Progenitor cell of endocrine pancreas (in vitro differentiated cells): ENCODE measurements around the gene NEUROD2. TPM values are rescaled to one million over a fixed set of nuclear protein-coding genes. Genes with fewer than 3 reads are reported as not detected.
A peak's percentile ranks its signal among the peaks of the same experiment; 100 is the strongest.

ENCODE experiments used
- DNase-seq: peaks from one replicate; pipeline ENCODE4 v3.0.0; 2021; ENCODE audit warnings: low spot score; ENCODE audit not compliant: unreplicated experiment
- H3K27ac Mint-ChIP-seq: 2 replicates; pipeline ENCODE4 v1.8.0; 2021; ENCODE audit warnings: mild to moderate bottlenecking, moderate library complexity, mixed read lengths
- H3K27me3 Mint-ChIP-seq: 2 replicates; pipeline ENCODE4 v1.8.0; 2021; ENCODE audit warnings: mixed read lengths
- H3K36me3 Mint-ChIP-seq: 2 replicates; pipeline ENCODE4 v1.8.0; 2022; ENCODE audit warnings: mixed read lengths; ENCODE audit not compliant: insufficient read depth
- H3K4me1 Mint-ChIP-seq: 2 replicates; pipeline ENCODE4 v1.8.0; 2021; ENCODE audit warnings: low read depth, mixed read lengths
- H3K4me3 Mint-ChIP-seq: 2 replicates; pipeline ENCODE4 v1.8.0; 2021; ENCODE audit warnings: low read depth, mild to moderate bottlenecking, moderate library complexity, mixed read lengths
- H3K9me3 Mint-ChIP-seq: 2 replicates; pipeline ENCODE4 v1.8.0; 2021; ENCODE audit warnings: low read depth, mixed read lengths
- total RNA-seq: library from RNA; stranded (reverse); gene quantifications from 2 replicates; pipeline ENCODE4 v1.2.1, GENCODE V29; 2021
- TF ChIP-seq, protein P1 (sequence below): fragments of 200-600 bp; sonication (generic); IDR thresholded peaks from one replicate; pipeline ENCODE4 v1.5.0; 2021; ENCODE audit warnings: antibody characterized with exemption, mild to moderate bottlenecking; ENCODE audit not compliant: unreplicated experiment

NEUROD2 gene
- total RNA-seq, 1 donor from 2014 or later = not detected

DNA sequence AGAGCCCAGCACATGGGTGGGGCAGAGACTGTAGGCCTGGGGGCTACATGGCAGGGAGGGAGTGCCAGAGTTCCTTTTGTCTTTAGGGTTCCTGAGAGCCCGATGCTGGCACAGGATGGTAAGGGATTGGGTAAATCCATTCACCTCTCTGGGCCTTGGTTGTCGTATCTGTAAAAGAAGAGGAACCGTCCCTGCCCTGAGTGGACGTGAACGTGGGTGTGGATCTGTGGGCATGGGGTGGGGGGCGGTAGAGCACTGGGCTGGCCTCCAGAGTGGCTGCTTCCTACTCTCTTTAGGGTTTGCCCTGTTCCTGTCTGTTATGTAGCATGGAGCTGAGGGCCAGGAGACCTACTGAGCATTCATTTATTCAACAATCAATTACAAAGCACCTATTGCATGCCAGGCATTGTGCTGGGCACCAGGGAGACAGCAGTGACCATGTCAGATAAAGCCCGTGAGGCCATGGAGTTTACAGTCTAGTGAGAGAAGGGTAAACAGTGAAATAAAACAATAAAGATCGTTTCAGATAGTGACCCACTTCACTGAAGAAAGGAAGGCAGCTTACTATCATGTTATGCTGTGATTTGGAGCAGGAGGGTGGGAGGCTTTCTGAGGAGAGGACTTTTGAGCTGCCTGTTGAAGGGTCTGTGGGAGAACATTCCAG lies 44.3 kb upstream of the NEUROD2 start:
- Mint-ChIP-seq H3K9me3 (no peaks in the 10 kb centered on the region), H3K27ac (peak overlapping the region; percentile 67), H3K27me3 (no peaks in the 10 kb centered on the region), H3K4me3 (peak overlapping the region; percentile 0), H3K4me1 (peaks cover 21% of the 10 kb centered on the region), H3K36me3 (peaks cover 2% of the 10 kb centered on the region)
- DNase-seq = no peak
- TF ChIP-seq, protein P1, sequence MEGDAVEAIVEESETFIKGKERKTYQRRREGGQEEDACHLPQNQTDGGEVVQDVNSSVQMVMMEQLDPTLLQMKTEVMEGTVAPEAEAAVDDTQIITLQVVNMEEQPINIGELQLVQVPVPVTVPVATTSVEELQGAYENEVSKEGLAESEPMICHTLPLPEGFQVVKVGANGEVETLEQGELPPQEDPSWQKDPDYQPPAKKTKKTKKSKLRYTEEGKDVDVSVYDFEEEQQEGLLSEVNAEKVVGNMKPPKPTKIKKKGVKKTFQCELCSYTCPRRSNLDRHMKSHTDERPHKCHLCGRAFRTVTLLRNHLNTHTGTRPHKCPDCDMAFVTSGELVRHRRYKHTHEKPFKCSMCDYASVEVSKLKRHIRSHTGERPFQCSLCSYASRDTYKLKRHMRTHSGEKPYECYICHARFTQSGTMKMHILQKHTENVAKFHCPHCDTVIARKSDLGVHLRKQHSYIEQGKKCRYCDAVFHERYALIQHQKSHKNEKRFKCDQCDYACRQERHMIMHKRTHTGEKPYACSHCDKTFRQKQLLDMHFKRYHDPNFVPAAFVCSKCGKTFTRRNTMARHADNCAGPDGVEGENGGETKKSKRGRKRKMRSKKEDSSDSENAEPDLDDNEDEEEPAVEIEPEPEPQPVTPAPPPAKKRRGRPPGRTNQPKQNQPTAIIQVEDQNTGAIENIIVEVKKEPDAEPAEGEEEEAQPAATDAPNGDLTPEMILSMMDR = no peak

DNA sequence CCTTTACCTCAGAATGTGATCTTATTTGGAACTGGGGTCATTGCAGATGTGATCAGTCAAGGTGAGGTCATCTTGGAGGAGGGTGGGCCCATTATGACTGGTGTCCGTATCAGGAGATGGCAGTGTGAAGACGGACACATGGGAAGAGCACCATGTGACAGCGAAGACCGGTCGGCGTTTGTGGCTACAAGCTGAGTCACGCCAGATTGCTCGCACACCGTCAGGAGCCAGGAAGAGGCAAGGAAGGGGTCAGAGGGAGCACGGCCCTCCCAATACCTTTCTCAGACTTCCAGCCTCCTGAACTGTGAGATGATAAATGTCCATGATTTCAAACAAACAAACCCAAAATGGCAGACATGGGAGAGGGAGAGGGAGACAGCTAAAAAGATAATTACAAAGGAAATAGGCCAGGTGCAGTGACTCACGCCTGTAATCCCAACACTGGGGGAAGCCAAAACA lies 42.4 kb upstream of the NEUROD2 start:
- no peaks in the 10 kb centered on the region for H3K9me3 Mint-ChIP-seq
- H3K4me3 Mint-ChIP-seq = no peak overlapping the region
- H3K4me1 Mint-ChIP-seq = peaks cover 21% of the 10 kb centered on the region
- H3K36me3 Mint-ChIP-seq = peaks cover 2% of the 10 kb centered on the region
- no peaks in the 10 kb centered on the region for H3K27me3 Mint-ChIP-seq
- peak overlapping the region; percentile 39 for H3K27ac Mint-ChIP-seq
- DNase-seq = no peak
- TF ChIP-seq, protein P1 = no peak

DNA sequence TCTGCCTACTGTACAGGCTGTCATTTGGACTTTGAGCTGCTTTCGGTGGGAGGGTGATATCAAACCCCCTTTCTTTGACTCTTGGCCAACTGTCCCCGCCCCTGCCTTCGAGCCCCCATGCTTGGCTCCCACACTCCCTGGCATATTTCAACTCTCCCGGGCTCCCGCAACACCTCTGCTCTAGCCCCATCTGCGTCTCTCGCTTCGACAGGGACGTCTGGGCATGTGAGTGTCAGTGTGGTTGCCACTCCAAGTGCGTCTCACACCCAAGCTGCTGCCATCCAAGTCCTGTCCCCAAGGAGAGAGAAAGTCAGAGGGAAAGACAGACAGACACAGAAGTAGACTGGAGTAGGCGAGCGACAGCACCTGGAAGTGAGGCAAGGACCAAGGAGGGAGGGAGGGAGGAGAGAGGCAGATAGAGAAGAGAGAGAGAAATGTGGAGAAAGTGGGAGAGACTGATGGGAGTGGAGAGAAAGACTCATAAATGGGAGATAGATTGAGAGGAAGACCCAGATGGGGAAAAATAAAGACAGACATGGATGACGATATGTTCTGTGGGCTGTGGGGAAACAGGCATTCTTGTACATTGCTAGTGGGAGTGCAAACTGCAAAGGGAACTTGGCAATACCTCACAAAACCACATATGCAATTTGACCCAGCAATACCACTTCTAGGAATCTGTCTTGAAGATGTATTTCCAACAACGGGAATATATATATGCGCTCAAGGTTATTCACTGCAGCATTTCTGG lies 41.1 kb upstream of the NEUROD2 start:
- Mint-ChIP-seq H3K9me3 (no peaks in the 10 kb centered on the region), H3K4me1 (peaks cover 24% of the 10 kb centered on the region), H3K36me3 (peaks cover 2% of the 10 kb centered on the region), H3K4me3 (no peak overlapping the region), H3K27me3 (no peaks in the 10 kb centered on the region), H3K27ac (no peak overlapping the region)
- TF ChIP-seq, protein P1 = no peak
- DNase-seq = no peak

DNA sequence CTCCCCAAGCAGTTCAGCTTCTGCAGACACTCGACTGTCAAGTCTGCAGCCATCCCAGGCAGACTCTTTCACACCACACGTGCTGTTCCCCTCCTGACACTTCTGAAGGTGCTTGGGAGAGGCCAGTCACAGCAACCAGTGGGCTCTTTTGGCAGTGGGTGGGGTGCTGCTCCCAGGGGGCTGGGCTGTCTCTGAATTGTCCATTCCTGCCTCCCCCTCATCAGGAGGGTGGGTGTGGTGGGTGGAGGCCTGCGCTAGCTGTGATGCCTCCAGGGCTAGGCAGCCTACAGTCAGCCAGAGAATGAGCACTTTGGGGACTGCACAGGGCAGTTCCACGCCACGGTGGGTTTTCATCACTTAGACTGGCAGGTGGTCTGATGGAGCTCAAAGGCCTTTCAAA lies 39.5 kb upstream of the NEUROD2 start:
- TF ChIP-seq, protein P1 = no peak
- no peaks in the 10 kb centered on the region for H3K27me3 Mint-ChIP-seq
- no peak overlapping the region for H3K27ac Mint-ChIP-seq
- H3K9me3 Mint-ChIP-seq = no peaks in the 10 kb centered on the region
- H3K4me1 Mint-ChIP-seq = peaks cover 14% of the 10 kb centered on the region
- no peak for DNase-seq
- no peak overlapping the region for H3K4me3 Mint-ChIP-seq
- H3K36me3 Mint-ChIP-seq = peaks cover 2% of the 10 kb centered on the region

DNA sequence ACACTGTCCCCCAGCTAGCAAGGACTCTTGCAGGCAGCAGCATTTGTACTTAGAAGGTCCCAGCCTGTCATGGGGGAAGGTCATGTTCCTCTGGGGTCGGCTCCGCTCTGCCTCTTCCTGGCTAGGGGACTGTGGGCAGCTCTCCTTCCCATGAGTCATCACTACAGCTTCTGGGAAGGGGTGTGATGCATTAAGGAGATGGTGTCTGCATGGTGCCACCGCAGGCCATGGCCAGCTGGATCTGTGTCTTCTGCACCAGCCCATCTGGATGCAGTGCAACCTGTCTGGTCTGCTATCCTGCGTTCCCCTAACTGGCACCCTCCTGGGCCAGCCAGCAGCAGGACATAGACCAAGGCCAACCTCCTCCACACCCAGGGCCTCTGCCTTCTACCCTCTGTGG lies 35.6 kb upstream of the NEUROD2 start:
- TF ChIP-seq, protein P1 = no peak
- DNase-seq = no peak
- Mint-ChIP-seq H3K9me3 (no peaks in the 10 kb centered on the region), H3K4me1 (peaks cover 7% of the 10 kb centered on the region), H3K36me3 (no peaks in the 10 kb centered on the region), H3K4me3 (no peak overlapping the region), H3K27ac (no peak overlapping the region), H3K27me3 (no peaks in the 10 kb centered on the region)
